ENCODE measurements around the gene RGS3.

DNA sequence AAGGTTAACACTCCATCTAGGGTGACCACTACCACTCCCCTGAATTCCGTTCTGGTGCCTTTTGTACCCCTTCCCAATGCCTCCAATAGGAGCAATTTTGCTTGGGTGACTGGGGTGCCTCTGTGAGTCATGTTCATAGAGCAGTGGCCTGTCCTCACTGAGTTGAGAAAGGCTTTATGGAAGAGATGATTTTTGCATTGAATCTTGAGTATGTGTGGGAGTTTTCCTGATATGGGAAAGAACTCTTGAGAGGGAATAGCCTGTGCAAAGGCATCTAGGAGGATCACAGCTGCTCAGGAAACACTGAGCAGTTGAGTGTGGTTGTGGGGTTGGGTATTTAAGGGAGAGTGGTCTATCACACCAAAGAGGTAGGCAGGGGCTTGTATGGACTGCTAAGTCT, 36.8 kb upstream of the RGS3 start:
- TF ChIP-seq, protein P1, sequence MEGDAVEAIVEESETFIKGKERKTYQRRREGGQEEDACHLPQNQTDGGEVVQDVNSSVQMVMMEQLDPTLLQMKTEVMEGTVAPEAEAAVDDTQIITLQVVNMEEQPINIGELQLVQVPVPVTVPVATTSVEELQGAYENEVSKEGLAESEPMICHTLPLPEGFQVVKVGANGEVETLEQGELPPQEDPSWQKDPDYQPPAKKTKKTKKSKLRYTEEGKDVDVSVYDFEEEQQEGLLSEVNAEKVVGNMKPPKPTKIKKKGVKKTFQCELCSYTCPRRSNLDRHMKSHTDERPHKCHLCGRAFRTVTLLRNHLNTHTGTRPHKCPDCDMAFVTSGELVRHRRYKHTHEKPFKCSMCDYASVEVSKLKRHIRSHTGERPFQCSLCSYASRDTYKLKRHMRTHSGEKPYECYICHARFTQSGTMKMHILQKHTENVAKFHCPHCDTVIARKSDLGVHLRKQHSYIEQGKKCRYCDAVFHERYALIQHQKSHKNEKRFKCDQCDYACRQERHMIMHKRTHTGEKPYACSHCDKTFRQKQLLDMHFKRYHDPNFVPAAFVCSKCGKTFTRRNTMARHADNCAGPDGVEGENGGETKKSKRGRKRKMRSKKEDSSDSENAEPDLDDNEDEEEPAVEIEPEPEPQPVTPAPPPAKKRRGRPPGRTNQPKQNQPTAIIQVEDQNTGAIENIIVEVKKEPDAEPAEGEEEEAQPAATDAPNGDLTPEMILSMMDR (IDR thresholded peaks at IDR 0.05 in 8 of 11, conservative IDR thresholded peaks at IDR 0.05 in 3 of 11), result no peak
- TF ChIP-seq POLR2A (IDR thresholded peaks at IDR 0.05) (no peak), POLR2AphosphoS5 (IDR thresholded peaks at IDR 0.05) (no peak)
